Lower lobe of right lung (tissue), 2 donors: Measurements from ENCODE around the gene PIEZO2. TPM values are rescaled to one million over a fixed set of nuclear protein-coding genes. Genes with fewer than 3 reads are reported as not detected.

Experiments used
- ATAC-seq, 2 donors: fragments of 200-7000 bp; cut with Tn5 transposase; one replicate each; pipeline ENCODE4 v1.9.1; 2020 to 2022; ENCODE audit warnings: mild to moderate bottlenecking in 2 of 2, moderate library complexity in 2 of 2
- DNase-seq: peaks from one replicate; pipeline ENCODE4 v3.0.0-alpha.2; 2020
- H3K27ac ChIP-seq: fragments of 200-600 bp; one replicate; pipeline ENCODE4 v1.8.0; 2022
- H3K27me3 ChIP-seq: fragments of 200-600 bp; one replicate; pipeline ENCODE4 v1.8.0; 2022; ENCODE audit warnings: low read depth
- H3K36me3 ChIP-seq: fragments of 200-600 bp; one replicate; pipeline ENCODE4 v1.8.0; 2022; ENCODE audit warnings: mild to moderate bottlenecking
- H3K4me1 ChIP-seq: fragments of 200-600 bp; one replicate; pipeline ENCODE4 v1.8.0; 2022
- H3K4me3 ChIP-seq: fragments of 200-600 bp; one replicate; pipeline ENCODE4 v1.8.0; 2022; ENCODE audit warnings: mild to moderate bottlenecking
- H3K9me3 ChIP-seq: fragments of 200-600 bp; one replicate; pipeline ENCODE4 v1.8.0; 2022
- CTCF ChIP-seq: fragments of 200-600 bp; IDR thresholded peaks from one replicate; pipeline ENCODE4 v1.8.0; 2022; ENCODE audit warnings: antibody characterized with exemption, mild to moderate bottlenecking
- intact Hi-C: fragments of 100-400 bp; cut with DNase I; formaldehyde crosslinking; loops from one replicate; pipeline ENCODE4 v1.11.0; 2022
- total RNA-seq: library from RNA; stranded (reverse); fragmentation: NEBNext Ultra II Directional; extraction: Animal tissue kit (Norgen Biotek cat#: 25700); gene quantifications from one replicate; pipeline ENCODE4 v1.2.1, GENCODE V29; 2021
- donor health status: DM: no; HTN: yes; CAD: no; lungs with severe emphysema.

The PIEZO2 gene
- total RNA-seq, 1 donor from 2014 or later = 11.1 TPM

GRCh38 chr18:10951631-10952544 is 197.5 kb downstream of the PIEZO2 start:
- intact Hi-C loops = no loop called here
- DNase-seq (no peak), ATAC-seq (no peak)
- H3K27ac ChIP-seq = no peak overlapping the region
- no peak overlapping the region for H3K4me3 ChIP-seq
- no peak for TF ChIP-seq CTCF
- no peaks in the 10 kb centered on the region for H3K36me3 ChIP-seq
- no peaks in the 10 kb centered on the region for H3K27me3 ChIP-seq
- H3K4me1 ChIP-seq = no peaks in the 10 kb centered on the region
- no peaks in the 10 kb centered on the region for H3K9me3 ChIP-seq

DNA sequence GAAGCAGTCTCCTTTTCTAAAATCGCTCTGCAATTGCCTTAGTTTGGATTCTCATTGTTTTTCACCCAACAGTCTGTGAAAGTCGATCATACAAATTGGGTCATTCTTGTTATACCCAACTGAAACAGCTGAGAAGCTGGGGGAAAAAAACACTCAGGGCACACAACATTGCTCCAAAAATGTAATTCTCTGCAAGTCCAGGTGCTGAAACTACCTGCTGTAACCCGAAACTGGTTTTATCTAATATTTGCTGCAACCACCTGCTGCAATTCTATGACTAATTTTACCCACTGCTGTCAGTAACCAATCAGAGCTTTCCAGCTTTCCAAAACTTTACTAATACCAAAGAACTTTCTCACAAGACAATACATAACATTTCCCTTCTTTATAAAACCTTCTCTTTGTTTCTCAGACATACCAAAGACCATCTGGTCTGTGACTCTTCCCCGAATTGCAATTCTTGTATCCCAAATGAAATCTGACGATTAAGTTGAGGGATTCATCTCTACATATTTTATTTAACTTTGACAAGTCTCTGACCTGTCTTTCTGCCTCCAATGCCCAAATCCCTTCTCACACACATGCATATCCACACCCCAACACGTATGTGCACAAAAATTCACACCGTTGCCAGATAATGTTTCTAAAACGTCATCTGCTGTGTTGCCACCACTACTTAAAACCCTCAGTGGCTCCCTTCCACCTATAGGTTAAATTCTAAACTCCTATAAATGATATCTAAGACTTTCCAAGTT is 198.3 kb downstream of the PIEZO2 start:
- Histone ChIP-seq H3K4me1 (no peaks in the 10 kb centered on the region), H3K4me3 (no peak overlapping the region), H3K27ac (no peak overlapping the region), H3K36me3 (no peaks in the 10 kb centered on the region), H3K9me3 (peaks cover 8% of the 10 kb centered on the region), H3K27me3 (no peaks in the 10 kb centered on the region)
- DNase-seq (no peak), ATAC-seq (no peak)
- TF ChIP-seq CTCF = no peak
- intact Hi-C loops = no loop called here

GRCh38 chr18:10950080-10950875 is 199.1 kb downstream of the PIEZO2 start:
- Histone ChIP-seq H3K4me3 (no peak overlapping the region), H3K36me3 (no peaks in the 10 kb centered on the region), H3K4me1 (no peaks in the 10 kb centered on the region), H3K9me3 (peaks cover 15% of the 10 kb centered on the region), H3K27me3 (no peaks in the 10 kb centered on the region), H3K27ac (no peak overlapping the region)
- DNase-seq (no peak), ATAC-seq (no peak)
- no peak for TF ChIP-seq CTCF
- intact Hi-C loops = no loop called here

GRCh38 chr18:10949655-10950054 is 199.7 kb downstream of the PIEZO2 start:
- ATAC-seq = no peak
- H3K4me1 ChIP-seq = no peaks in the 10 kb centered on the region

More at GRCh38 chr18:10949655-10950054, 199.7 kb downstream of the PIEZO2 start:
- Histone ChIP-seq H3K36me3 (no peaks in the 10 kb centered on the region), H3K4me3 (no peak overlapping the region), H3K9me3 (peaks cover 22% of the 10 kb centered on the region), H3K27ac (no peak overlapping the region), H3K27me3 (no peaks in the 10 kb centered on the region)
- no peak for TF ChIP-seq CTCF
- intact Hi-C loops = no loop called here
- no peak for DNase-seq
